ENCODE measurements around the gene NPM1. TPM values are rescaled to one million over a fixed set of nuclear protein-coding genes. Genes with fewer than 3 reads are reported as not detected.

NPM1 gene
- total and polyA plus RNA-seq, 2 donors (not counting 1 experiment from before 2014, with no cell fraction given), result 158 to 920 TPM

DNA sequence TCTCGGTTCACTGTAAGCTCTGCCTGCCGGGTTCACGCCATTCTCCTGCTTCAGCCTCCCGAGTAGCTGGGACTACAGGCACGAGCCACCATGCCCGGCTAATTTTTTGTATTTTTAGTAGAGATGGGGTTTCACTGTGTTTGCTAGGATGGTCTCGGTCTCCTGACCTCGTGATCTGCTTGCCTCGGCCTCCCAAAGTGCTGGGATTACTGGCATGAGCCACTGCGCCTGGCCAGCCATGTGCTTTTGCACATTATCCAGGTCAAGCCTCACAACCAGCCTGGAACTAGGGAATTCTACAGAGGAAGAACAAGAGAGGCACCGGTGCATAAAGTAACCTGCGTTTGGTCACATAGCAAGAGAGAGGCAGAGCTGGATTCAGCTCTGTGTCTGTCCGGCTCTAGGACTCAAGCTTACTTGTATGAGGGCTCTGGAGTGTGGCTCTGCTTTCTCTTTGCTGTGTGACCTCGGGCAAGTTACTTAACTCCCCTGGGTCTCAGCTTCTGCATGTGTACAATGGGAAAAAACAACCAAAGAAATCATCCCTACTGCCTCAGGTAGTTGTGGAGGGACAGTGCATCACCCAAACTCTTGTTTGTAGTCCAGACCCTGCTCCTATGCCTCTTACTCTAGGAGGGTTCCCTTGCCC, 38.1 kb downstream of the NPM1 start:
- CTCF ChIA-PET, result no interaction called here
- peaks cover 0 to 19% (median 4%) of the 10 kb centered on the region in 4 experiments for H3K27me3 ChIP-seq (replicated peaks in 1 of 4; ENCODE audit: control extremely low read depth in 1 of 4, control insufficient read depth in 3 of 4, insufficient read depth in 4 of 4, low read length in 3 of 4)
- ATAC-seq (ENCODE audit: low read depth), result no peak
- H3K27ac Mint-ChIP-seq, result no peak overlapping the region
- 89% methylated on average over 10 of the region's 14 CpGs for WGBS (ENCODE audit: insufficient coverage)
- no peaks in the 10 kb centered on the region for H4K20me1 ChIP-seq (ENCODE audit: control insufficient read depth, insufficient read depth, low read length, poor library complexity, severe bottlenecking)
- no peaks in the 10 kb centered on the region for H3K9me3 ChIP-seq (ENCODE audit: control extremely low read depth in 1 of 3, control insufficient read depth in 2 of 3, insufficient read depth in 1 of 3, low read length in 2 of 3)
- no peak overlapping the region for H3K4me2 ChIP-seq (replicated peaks; ENCODE audit: low read depth, low read length, poor library complexity, severe bottlenecking)
- H3K27ac ChIP-seq (ENCODE audit: low read length in 2 of 2), result no peak overlapping the region
- H3K9me3 Mint-ChIP-seq (ENCODE audit: insufficient read depth), result no peaks in the 10 kb centered on the region
- no peak overlapping the region for H2AFZ ChIP-seq (ENCODE audit: insufficient read depth, low read depth, low read length, poor library complexity, severe bottlenecking)
- peaks cover 3% of the 10 kb centered on the region for H3K4me1 Mint-ChIP-seq
- no peak overlapping the region for H3K4me3 Mint-ChIP-seq
- no peak for TF ChIP-seq EZH2 (IDR thresholded peaks at IDR 0.05; ENCODE audit: borderline replicate concordance, insufficient read depth, low read depth, low read length, poor library complexity, severe bottlenecking)
- TF ChIP-seq, protein P1, sequence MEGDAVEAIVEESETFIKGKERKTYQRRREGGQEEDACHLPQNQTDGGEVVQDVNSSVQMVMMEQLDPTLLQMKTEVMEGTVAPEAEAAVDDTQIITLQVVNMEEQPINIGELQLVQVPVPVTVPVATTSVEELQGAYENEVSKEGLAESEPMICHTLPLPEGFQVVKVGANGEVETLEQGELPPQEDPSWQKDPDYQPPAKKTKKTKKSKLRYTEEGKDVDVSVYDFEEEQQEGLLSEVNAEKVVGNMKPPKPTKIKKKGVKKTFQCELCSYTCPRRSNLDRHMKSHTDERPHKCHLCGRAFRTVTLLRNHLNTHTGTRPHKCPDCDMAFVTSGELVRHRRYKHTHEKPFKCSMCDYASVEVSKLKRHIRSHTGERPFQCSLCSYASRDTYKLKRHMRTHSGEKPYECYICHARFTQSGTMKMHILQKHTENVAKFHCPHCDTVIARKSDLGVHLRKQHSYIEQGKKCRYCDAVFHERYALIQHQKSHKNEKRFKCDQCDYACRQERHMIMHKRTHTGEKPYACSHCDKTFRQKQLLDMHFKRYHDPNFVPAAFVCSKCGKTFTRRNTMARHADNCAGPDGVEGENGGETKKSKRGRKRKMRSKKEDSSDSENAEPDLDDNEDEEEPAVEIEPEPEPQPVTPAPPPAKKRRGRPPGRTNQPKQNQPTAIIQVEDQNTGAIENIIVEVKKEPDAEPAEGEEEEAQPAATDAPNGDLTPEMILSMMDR (IDR thresholded peaks at IDR 0.05), result no peak
- intact Hi-C loops (cut with micrococcal nuclease), result no loop called here
- POLR2A ChIA-PET, result no interaction called here
- no peak overlapping the region for H3K9ac ChIP-seq (ENCODE audit: low read length)
- no peak overlapping the region for H3K4me3 ChIP-seq (ENCODE audit: control extremely low read depth in 1 of 5, extremely low read depth in 1 of 5, insufficient read depth in 1 of 5, low read depth in 2 of 5, low read length in 4 of 5)
- H3K36me3 ChIP-seq (replicated peaks in 1 of 2; ENCODE audit: control extremely low read depth in 1 of 2, control insufficient read depth in 1 of 2, extremely low read depth in 1 of 2, insufficient read depth in 2 of 2, low read length in 1 of 2), result no peaks in the 10 kb centered on the region
- no peaks in the 10 kb centered on the region for H3K79me2 ChIP-seq (ENCODE audit: control insufficient read depth, insufficient read depth, low read length)
- peaks cover 3 to 5% of the 10 kb centered on the region in 2 donors for H3K4me1 ChIP-seq (ENCODE audit: control insufficient read depth in 2 of 2, insufficient read depth in 2 of 2, low read length in 2 of 2)
- peaks cover 20% of the 10 kb centered on the region for H3K27me3 Mint-ChIP-seq
- DNase-seq, result no peak

DNA sequence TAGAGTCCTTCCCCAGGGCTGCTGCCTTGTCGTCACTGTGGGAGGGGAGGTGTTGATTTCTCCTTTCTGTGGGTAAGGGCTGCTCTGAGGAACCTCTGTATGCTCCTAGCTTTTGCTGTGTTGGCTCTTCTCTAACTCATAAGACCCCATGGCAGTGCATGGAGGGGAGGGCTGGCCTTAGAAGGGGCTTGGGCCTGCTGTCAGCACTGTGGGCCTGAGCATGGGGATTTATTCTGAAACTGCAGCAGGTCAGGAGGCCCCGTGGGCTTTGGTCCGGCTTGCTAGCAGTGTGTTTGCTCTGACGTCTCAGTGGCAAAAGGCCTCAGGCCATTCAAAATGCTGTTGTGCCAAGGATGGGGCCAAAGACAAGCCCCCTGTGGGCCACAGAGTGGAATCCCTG, 38.6 kb downstream of the NPM1 start:
- no peaks in the 10 kb centered on the region for H4K20me1 ChIP-seq (ENCODE audit: control insufficient read depth, insufficient read depth, low read length, poor library complexity, severe bottlenecking)
- Mint-ChIP-seq H3K27me3 (peaks cover 14% of the 10 kb centered on the region), H3K9me3 (ENCODE audit: insufficient read depth) (no peaks in the 10 kb centered on the region), H3K4me1 (no peaks in the 10 kb centered on the region), H3K4me3 (no peak overlapping the region), H3K27ac (no peak overlapping the region)
- CTCF ChIA-PET, result no interaction called here
- POLR2A ChIA-PET, result no interaction called here
- no peaks in the 10 kb centered on the region for H3K4me1 ChIP-seq (ENCODE audit: control insufficient read depth in 2 of 2, insufficient read depth in 2 of 2, low read length in 2 of 2)
- WGBS (ENCODE audit: insufficient coverage), result 78% methylated on average over 3 of the region's 4 CpGs
- H3K9ac ChIP-seq (ENCODE audit: low read length), result no peak overlapping the region
- no peaks in the 10 kb centered on the region for H3K79me2 ChIP-seq (ENCODE audit: control insufficient read depth, insufficient read depth, low read length)
- intact Hi-C loops (cut with micrococcal nuclease), result no loop called here
- H3K27ac ChIP-seq (ENCODE audit: low read length in 2 of 2), result no peak overlapping the region
- ATAC-seq (ENCODE audit: low read depth), result no peak
- TF ChIP-seq, protein P1 (IDR thresholded peaks at IDR 0.05), result no peak
- TF ChIP-seq EZH2 (IDR thresholded peaks at IDR 0.05; ENCODE audit: borderline replicate concordance, insufficient read depth, low read depth, low read length, poor library complexity, severe bottlenecking), result no peak
- H2AFZ ChIP-seq (ENCODE audit: insufficient read depth, low read depth, low read length, poor library complexity, severe bottlenecking), result no peak overlapping the region
- no peaks in the 10 kb centered on the region for H3K36me3 ChIP-seq (replicated peaks in 1 of 2; ENCODE audit: control extremely low read depth in 1 of 2, control insufficient read depth in 1 of 2, extremely low read depth in 1 of 2, insufficient read depth in 2 of 2, low read length in 1 of 2)
- peaks cover 0 to 14% (median 2%) of the 10 kb centered on the region in 4 experiments for H3K27me3 ChIP-seq (replicated peaks in 1 of 4; ENCODE audit: control extremely low read depth in 1 of 4, control insufficient read depth in 3 of 4, insufficient read depth in 4 of 4, low read length in 3 of 4)
- H3K4me3 ChIP-seq (ENCODE audit: control extremely low read depth in 1 of 5, extremely low read depth in 1 of 5, insufficient read depth in 1 of 5, low read depth in 2 of 5, low read length in 4 of 5), result no peak overlapping the region
- H3K9me3 ChIP-seq (ENCODE audit: control extremely low read depth in 1 of 3, control insufficient read depth in 2 of 3, insufficient read depth in 1 of 3, low read length in 2 of 3), result no peaks in the 10 kb centered on the region
- H3K4me2 ChIP-seq (replicated peaks; ENCODE audit: low read depth, low read length, poor library complexity, severe bottlenecking), result no peak overlapping the region
- no peak for DNase-seq

All from B cell (primary cell).